Osteoblast (primary cell): ENCODE data around the gene ARL15. TPM values are rescaled to one million over a fixed set of nuclear protein-coding genes. Genes with fewer than 3 reads are reported as not detected.
"Not testable (repeated sequence)": the region's sequence is repeated elsewhere in the genome, so short reads cannot be mapped to it uniquely, and the experiment has no call there.

Experiments used
- DNase-seq: peaks from one replicate; pipeline ENCODE4 v3.0.0; 2011; ENCODE audit warnings: low spot score, mixed read lengths; ENCODE audit not compliant: insufficient read length; ENCODE audit errors: missing footprints
- H2AFZ ChIP-seq: 2 replicates; pipeline ENCODE4 v1.6.0; 2011; ENCODE audit warnings: mild to moderate bottlenecking, low read length
- H3K27ac ChIP-seq: 2 replicates; pipeline ENCODE4 v1.5.1; 2011; ENCODE audit warnings: mild to moderate bottlenecking, low read depth, low read length, moderate library complexity
- H3K27me3 ChIP-seq: 2 replicates; pipeline ENCODE4 v1.6.0; 2012; ENCODE audit warnings: mild to moderate bottlenecking, control low read depth, inconsistent platforms, low read length, moderate library complexity; ENCODE audit not compliant: insufficient read depth
- H3K36me3 ChIP-seq: 2 replicates; pipeline ENCODE4 v1.5.1; 2011; ENCODE audit warnings: mild to moderate bottlenecking, low read length, control low read depth, moderate library complexity; ENCODE audit not compliant: insufficient read depth
- H3K4me1 ChIP-seq: 2 replicates; pipeline ENCODE4 v1.5.1; 2011; ENCODE audit warnings: mild to moderate bottlenecking, low read length, control low read depth, moderate library complexity; ENCODE audit not compliant: insufficient read depth
- H3K4me2 ChIP-seq: 2 replicates; pipeline ENCODE4 v1.6.0; 2011; ENCODE audit warnings: mild to moderate bottlenecking, low read length; ENCODE audit not compliant: insufficient read depth
- H3K4me3 ChIP-seq: fragments of 200-600 bp; sonication (generic); 3 replicates; pipeline ENCODE4 v1.5.1; 2012; ENCODE audit warnings: mild to moderate bottlenecking, low read length, inconsistent platforms; ENCODE audit not compliant: insufficient read depth
- H3K79me2 ChIP-seq: 2 replicates; pipeline ENCODE4 v1.6.0; 2012; ENCODE audit warnings: mild to moderate bottlenecking, low read length, control low read depth, inconsistent platforms; ENCODE audit not compliant: insufficient read depth
- H3K9me3 ChIP-seq: 2 replicates; pipeline ENCODE4 v1.5.1; 2011; ENCODE audit warnings: low read depth, low read length, control low read depth
- H4K20me1 ChIP-seq: 2 replicates; pipeline ENCODE4 v1.6.0; 2012; ENCODE audit warnings: mild to moderate bottlenecking, low read length, control low read depth; ENCODE audit not compliant: insufficient read depth
- CTCF ChIP-seq: IDR thresholded peaks from 2 replicates; pipeline ENCODE4 v1.5.1; 2011; ENCODE audit warnings: mild to moderate bottlenecking, low read depth, low read length, moderate library complexity; ENCODE audit errors: extremely low read depth
- total RNA-seq: library from RNA; depleted of rRNA; stranded (reverse); fragments of >200 nt; gene quantifications from 2 replicates; pipeline ENCODE4 v1.2.3, GENCODE V29; 2012

ARL15 gene
- total RNA-seq, result 25.3 and 29.8 TPM in 2 replicates

- Histone ChIP-seq H3K27ac (peak within 1 kb of the TSS; percentile 62), H4K20me1 (peaks cover 5% of the 10 kb centered on the region), H3K9me3 (no peaks in the 10 kb centered on the region), H3K4me1 (peaks cover 10% of the 10 kb centered on the region), H3K4me3 (peak within 1 kb of the TSS; percentile 93), H3K36me3 (no peaks in the 10 kb centered on the region), H3K4me2 (peak within 1 kb of the TSS; percentile 100), H2AFZ (peak within 1 kb of the TSS; percentile 99), H3K79me2 (peaks cover 23% of the 10 kb centered on the region), H3K27me3 (no peaks in the 10 kb centered on the region)
- DNase-seq, result peak; percentile 98
- TF ChIP-seq CTCF, result no peak
Measured at GRCh38 chr5:54310433-54311175, at the start of gene ARL15. Gene ARL15, minus strand, starts transcription at chr5:54310573.

GRCh38 chr5:54360089-54360488, 49.7 kb upstream of the ARL15 start:
- DNase-seq, result peak; percentile 76
- Histone ChIP-seq H3K79me2 (no peaks in the 10 kb centered on the region), H3K4me3 (peak overlapping the region; percentile 3), H3K27me3 (no peaks in the 10 kb centered on the region), H3K9me3 (no peaks in the 10 kb centered on the region), H2AFZ (peak overlapping the region; percentile 86), H3K4me1 (peaks cover 45% of the 10 kb centered on the region), H4K20me1 (no peaks in the 10 kb centered on the region), H3K4me2 (peak overlapping the region; percentile 58), H3K36me3 (no peaks in the 10 kb centered on the region), H3K27ac (peak overlapping the region; percentile 67)
- TF ChIP-seq CTCF, result no peak

- Histone ChIP-seq H3K36me3 (no peaks in the 10 kb centered on the region), H3K4me2 (no peak overlapping the region), H3K27me3 (no peaks in the 10 kb centered on the region), H3K9me3 (peaks cover 2% of the 10 kb centered on the region), H4K20me1 (no peaks in the 10 kb centered on the region), H3K4me3 (no peak overlapping the region), H3K79me2 (no peaks in the 10 kb centered on the region), H2AFZ (no peak overlapping the region), H3K27ac (no peak overlapping the region), H3K4me1 (peaks cover 32% of the 10 kb centered on the region)
- no peak for TF ChIP-seq CTCF
- no peak for DNase-seq
Measured at GRCh38 chr5:54357408-54358058, 47.2 kb upstream of the ARL15 start.

GRCh38 chr5:54353933-54354564, 43.7 kb upstream of the ARL15 start:
- not testable (repeated sequence) for H3K27ac ChIP-seq, H3K27me3 ChIP-seq, H3K4me1 ChIP-seq, H3K36me3 ChIP-seq, H3K9me3 ChIP-seq, H3K4me2 ChIP-seq, DNase-seq, H4K20me1 ChIP-seq, H2AFZ ChIP-seq, H3K4me3 ChIP-seq, H3K79me2 ChIP-seq

- not testable (repeated sequence) for H2AFZ ChIP-seq, H3K4me2 ChIP-seq, H4K20me1 ChIP-seq, DNase-seq, H3K79me2 ChIP-seq, H3K27ac ChIP-seq, H3K9me3 ChIP-seq, H3K36me3 ChIP-seq, H3K27me3 ChIP-seq, H3K4me3 ChIP-seq, H3K4me1 ChIP-seq
Measured at GRCh38 chr5:54352580-54352979, 42.2 kb upstream of the ARL15 start.
